HL-60 (cell line): ENCODE results near the gene MLST8.

ENCODE experiments used
- DNase-seq, 2 experiments: peaks; one replicate each; pipeline ENCODE4 v3.0.0-alpha.2; 2010 to 2020; ENCODE audit warnings: low read depth in 1 of 2, low spot score in 1 of 2
- H3K27ac ChIP-seq: fragments of 250-450 bp; sonication (Bioruptor Pico); replicated peaks from 2 replicates; pipeline ENCODE4 v1.5.1; 2020; ENCODE audit warnings: mild to moderate bottlenecking, moderate library complexity
- H3K27me3 ChIP-seq: fragments of 250-450 bp; sonication (Bioruptor Pico); 2 replicates; pipeline ENCODE4 v1.5.1; 2021; ENCODE audit warnings: mild to moderate bottlenecking, moderate library complexity; ENCODE audit not compliant: insufficient read depth, poor library complexity, severe bottlenecking
- H3K4me3 ChIP-seq: replicated peaks from 2 replicates; pipeline ENCODE4 v1.5.1; 2011; ENCODE audit warnings: mild to moderate bottlenecking, control low read depth, low read length; ENCODE audit not compliant: insufficient read depth
- CTCF ChIP-seq: IDR thresholded peaks from one replicate; pipeline ENCODE4 v1.5.1; 2011; ENCODE audit warnings: low read length, control low read depth, inconsistent platforms; ENCODE audit not compliant: insufficient read depth
- GABPA ChIP-seq: IDR thresholded peaks from 2 replicates; pipeline ENCODE4 v1.6.1; 2012; ENCODE audit warnings: low read depth
- POLR2AphosphoS5 ChIP-seq: IDR thresholded peaks from 2 replicates; pipeline ENCODE4 v1.6.1; 2012; ENCODE audit warnings: low read depth
- REST ChIP-seq: IDR thresholded peaks from 2 replicates; pipeline ENCODE4 v1.6.1; 2012; ENCODE audit warnings: low read depth; ENCODE audit not compliant: insufficient replicate concordance
- SPI1 ChIP-seq: IDR thresholded peaks from 2 replicates; pipeline ENCODE4 v1.6.1; 2012; ENCODE audit warnings: low read depth, mild to moderate bottlenecking, borderline replicate concordance

The MLST8 gene

GRCh38 chr16:2244301-2244700 lies 39.0 kb downstream of the MLST8 start:
- H3K4me3 ChIP-seq = no peak overlapping the region
- DNase-seq = no peak
- no peak for TF ChIP-seq REST
- no peak for TF ChIP-seq POLR2AphosphoS5
- TF ChIP-seq SPI1 = no peak
- TF ChIP-seq CTCF = no peak
- no peak for TF ChIP-seq GABPA
- H3K27ac ChIP-seq = no peak overlapping the region
- no peaks in the 10 kb centered on the region for H3K27me3 ChIP-seq

GRCh38 chr16:2244926-2245795 lies 39.9 kb downstream of the MLST8 start:
- no peak overlapping the region for H3K4me3 ChIP-seq
- DNase-seq = no peak
- no peak overlapping the region for H3K27ac ChIP-seq
- TF ChIP-seq SPI1 (no peak), REST (no peak), CTCF (no peak), GABPA (no peak), POLR2AphosphoS5 (no peak)
- no peaks in the 10 kb centered on the region for H3K27me3 ChIP-seq

GRCh38 chr16:2246301-2246885 lies 41.1 kb downstream of the MLST8 start:
- no peak for TF ChIP-seq CTCF
- no peak for TF ChIP-seq POLR2AphosphoS5
- no peak for TF ChIP-seq GABPA
- no peak for TF ChIP-seq REST
- TF ChIP-seq SPI1 = no peak
- no peaks in the 10 kb centered on the region for H3K27me3 ChIP-seq
- H3K27ac ChIP-seq = no peak overlapping the region
- H3K4me3 ChIP-seq = no peak overlapping the region
- DNase-seq = no peak
